CD8-positive, alpha-beta memory T cell (primary cell): ENCODE measurements around the gene SOX6. TPM values are rescaled to one million over a fixed set of nuclear protein-coding genes. Genes with fewer than 3 reads are reported as not detected.

Source experiments
- CTCF ChIA-PET: fragments of 350-600 bp; sonication (Branson Sonifier 250); formaldehyde crosslinking; loops from one replicate; lab custom pipeline; 2021; ENCODE audit warnings: antibody characterized with exemption; lab: Charles Lee
- POLR2A ChIA-PET: fragments of 350-600 bp; sonication (Branson Sonifier 250); formaldehyde crosslinking; loops from one replicate; lab custom pipeline; 2021; ENCODE audit warnings: antibody characterized with exemption; lab: Charles Lee
- DNase-seq, 5 donors: peaks; one replicate each; pipeline versions ENCODE4 v3.0.0 to v3.0.0-alpha.2; 2020 to 2022; ENCODE audit warnings: mixed read lengths in 1 of 5
- H3K27ac ChIP-seq: one replicate; pipeline ENCODE4 v1.7.0; 2013; ENCODE audit warnings: low read depth, mild to moderate bottlenecking, low read length, moderate library complexity
- H3K27me3 ChIP-seq: 2 replicates; pipeline ENCODE4 v1.7.0; 2013; ENCODE audit warnings: low read length, mild to moderate bottlenecking; ENCODE audit not compliant: insufficient read depth, poor library complexity, severe bottlenecking
- H3K36me3 ChIP-seq: 2 replicates; pipeline ENCODE4 v1.7.0; 2013; ENCODE audit warnings: mild to moderate bottlenecking, low read length, moderate library complexity; ENCODE audit not compliant: insufficient read depth
- H3K4me1 ChIP-seq: 2 replicates; pipeline ENCODE4 v1.7.0; 2013; ENCODE audit warnings: mild to moderate bottlenecking, low read length, moderate library complexity; ENCODE audit not compliant: insufficient read depth
- H3K4me3 ChIP-seq: 2 replicates; pipeline ENCODE4 v1.7.0; 2013; ENCODE audit warnings: mild to moderate bottlenecking, low read length
- H3K9me3 ChIP-seq: 2 replicates; pipeline ENCODE4 v1.7.0; 2013; ENCODE audit warnings: mild to moderate bottlenecking, low read length
- H3K27ac Mint-ChIP-seq, 8 donors: one replicate each; pipeline ENCODE4 v1.8.0; 2020 to 2021; ENCODE audit warnings: mixed read lengths in 8 of 8, mild to moderate bottlenecking in 6 of 8, inconsistent platforms in 3 of 8, moderate library complexity in 3 of 8
- H3K27me3 Mint-ChIP-seq, 2 donors: one replicate each; pipeline ENCODE4 v1.8.0; 2020 to 2021; ENCODE audit warnings: mixed read lengths in 2 of 2, mild to moderate bottlenecking in 1 of 2, moderate library complexity in 1 of 2
- H3K36me3 Mint-ChIP-seq, 3 donors: one replicate each; pipeline ENCODE4 v1.8.0; 2020 to 2021; ENCODE audit warnings: mixed read lengths in 3 of 3, inconsistent platforms in 1 of 3, mild to moderate bottlenecking in 1 of 3
- H3K4me1 Mint-ChIP-seq, 3 donors: one replicate each; pipeline ENCODE4 v1.8.0; 2020 to 2021; ENCODE audit warnings: mixed read lengths in 3 of 3, inconsistent platforms in 1 of 3, mild to moderate bottlenecking in 1 of 3
- H3K4me3 Mint-ChIP-seq, 7 donors: one replicate each; pipeline ENCODE4 v1.8.0; 2020 to 2021; ENCODE audit warnings: mixed read lengths in 7 of 7, mild to moderate bottlenecking in 6 of 7, moderate library complexity in 4 of 7, inconsistent platforms in 2 of 7
- H3K9me3 Mint-ChIP-seq, 5 donors: one replicate each; pipeline ENCODE4 v1.8.0; 2020 to 2022; ENCODE audit warnings: mixed read lengths in 5 of 5, mild to moderate bottlenecking in 3 of 5, moderate library complexity in 2 of 5, inconsistent platforms in 1 of 5
- polyA plus RNA-seq: library from polyadenylated mRNA; unstranded; fragments of 300-500 nt; fragmentation: Illumina TruSeq; gene quantifications from one replicate; pipeline ENCODE4 v1.2.3, GENCODE V29; 2021
- total RNA-seq, 2 experiments: library from RNA; stranded (reverse); gene quantifications; one replicate each; pipeline ENCODE4 v1.2.3, GENCODE V29; 2021

The SOX6 gene
- not detected for total RNA-seq
- polyA plus RNA-seq, result not detected

- no peaks in the 10 kb centered on the region for H3K27me3 Mint-ChIP-seq
- H3K27me3 ChIP-seq, result no peaks in the 10 kb centered on the region
- no peaks in the 10 kb centered on the region for H3K9me3 ChIP-seq
- H3K27ac ChIP-seq, result no peak within 1 kb of the TSS
- H3K4me3 Mint-ChIP-seq, result no peak within 1 kb of the TSS
- H3K36me3 Mint-ChIP-seq, result no peaks in the 10 kb centered on the region
- peaks cover 3 to 30% (median 6%) of the 10 kb centered on the region in 5 donors for H3K9me3 Mint-ChIP-seq
- H3K4me1 Mint-ChIP-seq, result no peaks in the 10 kb centered on the region
- no peaks in the 10 kb centered on the region for H3K36me3 ChIP-seq
- ChIA-PET CTCF (no interaction called here), POLR2A (no interaction called here)
- H3K4me3 ChIP-seq, result no peak within 1 kb of the TSS
- no peaks in the 10 kb centered on the region for H3K4me1 ChIP-seq
- no peak within 1 kb of the TSS for H3K27ac Mint-ChIP-seq
- no peak for DNase-seq
These were observed at the start of gene SOX6 for GRCh38 chr11:16356057-16356760. TSS of gene SOX6 (minus strand) at chr11:16356546. CDS start at chr11:16341248, 15,298 bp downstream.

GRCh38 chr11:16404781-16405285 is 48.5 kb upstream of the SOX6 start:
- H3K4me1 Mint-ChIP-seq, result no peaks in the 10 kb centered on the region
- H3K27ac Mint-ChIP-seq, result no peak overlapping the region
- ChIA-PET CTCF (no interaction called here), POLR2A (no interaction called here)
- Histone ChIP-seq H3K9me3 (no peaks in the 10 kb centered on the region), H3K4me1 (no peaks in the 10 kb centered on the region), H3K36me3 (no peaks in the 10 kb centered on the region), H3K27ac (no peak overlapping the region), H3K4me3 (no peak overlapping the region), H3K27me3 (no peaks in the 10 kb centered on the region)
- H3K4me3 Mint-ChIP-seq, result no peak overlapping the region
- peaks cover 3 to 23% (median 6%) of the 10 kb centered on the region in 5 donors for H3K9me3 Mint-ChIP-seq
- H3K27me3 Mint-ChIP-seq, result no peaks in the 10 kb centered on the region
- no peaks in the 10 kb centered on the region for H3K36me3 Mint-ChIP-seq
- no peak for DNase-seq

GRCh38 chr11:16403851-16404250 is 47.5 kb upstream of the SOX6 start:
- H3K4me3 ChIP-seq, result no peak overlapping the region
- DNase-seq, result no peak
- POLR2A ChIA-PET, result no interaction called here
- H3K27me3 ChIP-seq, result no peaks in the 10 kb centered on the region
- Mint-ChIP-seq H3K4me3 (no peak overlapping the region), H3K9me3 (peaks cover 3 to 19% (median 6%) of the 10 kb centered on the region in 5 donors), H3K36me3 (no peaks in the 10 kb centered on the region), H3K4me1 (no peaks in the 10 kb centered on the region), H3K27ac (no peak overlapping the region), H3K27me3 (no peaks in the 10 kb centered on the region)
- no peak overlapping the region for H3K27ac ChIP-seq
- H3K4me1 ChIP-seq, result no peaks in the 10 kb centered on the region
- no peaks in the 10 kb centered on the region for H3K36me3 ChIP-seq
- CTCF ChIA-PET, result no interaction called here
- no peaks in the 10 kb centered on the region for H3K9me3 ChIP-seq

- Mint-ChIP-seq H3K27me3 (no peaks in the 10 kb centered on the region), H3K4me3 (no peak overlapping the region), H3K36me3 (no peaks in the 10 kb centered on the region), H3K27ac (no peak overlapping the region), H3K4me1 (no peaks in the 10 kb centered on the region), H3K9me3 (peaks cover 3 to 18% (median 6%) of the 10 kb centered on the region in 5 donors)
- Histone ChIP-seq H3K4me3 (no peak overlapping the region), H3K36me3 (no peaks in the 10 kb centered on the region), H3K27me3 (no peaks in the 10 kb centered on the region), H3K4me1 (no peaks in the 10 kb centered on the region), H3K9me3 (no peaks in the 10 kb centered on the region), H3K27ac (no peak overlapping the region)
- CTCF ChIA-PET, result no interaction called here
- POLR2A ChIA-PET, result no interaction called here
- DNase-seq, result no peak
These were observed 47.1 kb upstream of the SOX6 start for GRCh38 chr11:16403448-16403803.

- no peak overlapping the region for H3K4me3 Mint-ChIP-seq
These were observed 46.5 kb upstream of the SOX6 start for GRCh38 chr11:16402654-16403447.

GRCh38 chr11:16397390-16397789 is 41.0 kb upstream of the SOX6 start:
- no peaks in the 10 kb centered on the region for H3K9me3 ChIP-seq
- no peaks in the 10 kb centered on the region for H3K36me3 ChIP-seq
- Mint-ChIP-seq H3K4me3 (no peak overlapping the region), H3K27me3 (no peaks in the 10 kb centered on the region), H3K9me3 (peaks cover 0 to 37% (median 3%) of the 10 kb centered on the region in 5 donors), H3K4me1 (no peaks in the 10 kb centered on the region), H3K36me3 (no peaks in the 10 kb centered on the region), H3K27ac (no peak overlapping the region)
- H3K4me3 ChIP-seq, result no peak overlapping the region
- CTCF ChIA-PET, result no interaction called here
- no peaks in the 10 kb centered on the region for H3K4me1 ChIP-seq
- POLR2A ChIA-PET, result no interaction called here
- no peaks in the 10 kb centered on the region for H3K27me3 ChIP-seq
- no peak for DNase-seq
- no peak overlapping the region for H3K27ac ChIP-seq

More at GRCh38 chr11:16402654-16403447, 46.5 kb upstream of the SOX6 start:
- ChIA-PET POLR2A (no interaction called here), CTCF (no interaction called here)
- H3K4me1 ChIP-seq, result no peaks in the 10 kb centered on the region
- no peaks in the 10 kb centered on the region for H3K9me3 ChIP-seq
- no peaks in the 10 kb centered on the region for H3K27me3 Mint-ChIP-seq
- H3K27ac Mint-ChIP-seq, result no peak overlapping the region
- no peak overlapping the region for H3K4me3 ChIP-seq
- no peak for DNase-seq
- H3K36me3 ChIP-seq, result no peaks in the 10 kb centered on the region
- H3K9me3 Mint-ChIP-seq, result peaks cover 2 to 18% (median 4%) of the 10 kb centered on the region in 5 donors
- H3K4me1 Mint-ChIP-seq, result no peaks in the 10 kb centered on the region
- no peaks in the 10 kb centered on the region for H3K27me3 ChIP-seq
- no peaks in the 10 kb centered on the region for H3K36me3 Mint-ChIP-seq
- H3K27ac ChIP-seq, result no peak overlapping the region

GRCh38 chr11:16395601-16396000 is 39.3 kb upstream of the SOX6 start:
- Mint-ChIP-seq H3K9me3 (peaks cover under 1 to 25% (median 4%) of the 10 kb centered on the region in 5 donors), H3K27me3 (no peaks in the 10 kb centered on the region), H3K36me3 (no peaks in the 10 kb centered on the region), H3K27ac (no peak overlapping the region), H3K4me1 (no peaks in the 10 kb centered on the region), H3K4me3 (no peak overlapping the region)
- ChIA-PET CTCF (no interaction called here), POLR2A (no interaction called here)
- H3K4me3 ChIP-seq, result no peak overlapping the region
- H3K27ac ChIP-seq, result no peak overlapping the region
- no peaks in the 10 kb centered on the region for H3K36me3 ChIP-seq
- no peak for DNase-seq
- H3K27me3 ChIP-seq, result no peaks in the 10 kb centered on the region
- H3K4me1 ChIP-seq, result no peaks in the 10 kb centered on the region
- no peaks in the 10 kb centered on the region for H3K9me3 ChIP-seq

GRCh38 chr11:16394947-16395346 is 38.6 kb upstream of the SOX6 start:
- H3K9me3 ChIP-seq, result no peaks in the 10 kb centered on the region
- no peaks in the 10 kb centered on the region for H3K4me1 ChIP-seq
- CTCF ChIA-PET, result no interaction called here
- Mint-ChIP-seq H3K9me3 (peaks cover 4 to 25% (median 10%) of the 10 kb centered on the region in 5 donors), H3K27me3 (no peaks in the 10 kb centered on the region), H3K36me3 (no peaks in the 10 kb centered on the region), H3K4me3 (no peak overlapping the region), H3K27ac (no peak overlapping the region), H3K4me1 (no peaks in the 10 kb centered on the region)
- no peak for DNase-seq
- H3K27ac ChIP-seq, result no peak overlapping the region
- H3K27me3 ChIP-seq, result no peaks in the 10 kb centered on the region
- POLR2A ChIA-PET, result no interaction called here
- no peaks in the 10 kb centered on the region for H3K36me3 ChIP-seq
- no peak overlapping the region for H3K4me3 ChIP-seq
